NCI-H2107 (cell line): ENCODE measurements around the gene TSPO2.

ENCODE experiments used
- DNase-seq: peaks from one replicate; lab custom pipeline; 2025; lab: John Stamatoyannopoulos, UW

The TSPO2 gene

GRCh38 chr6:41051873-41052272 is 9.6 kb downstream of the TSPO2 start:
- no peak for DNase-seq

- no peak for DNase-seq
Measured at GRCh38 chr6:41053041-41053440, 10.8 kb downstream of the TSPO2 start, which contains the start of gene APOBEC2. TSS of gene APOBEC2 (plus strand) at chr6:41053202. CDS start at chr6:41053348, 146 bp downstream.

- DNase-seq = no peak
Measured at GRCh38 chr6:41054511-41054910, 12.2 kb downstream of the TSPO2 start.

- no peak for DNase-seq
Measured at GRCh38 chr6:41055149-41055548, 12.9 kb downstream of the TSPO2 start.

GRCh38 chr6:41056768-41057490 is 14.7 kb downstream of the TSPO2 start:
- no peak for DNase-seq

GRCh38 chr6:41058783-41059181 is 16.5 kb downstream of the TSPO2 start:
- no peak for DNase-seq

- DNase-seq = no peak
Measured at GRCh38 chr6:41059556-41059955, 17.3 kb downstream of the TSPO2 start.

- DNase-seq = no peak
Measured at GRCh38 chr6:41061196-41061726, 19.0 kb downstream of the TSPO2 start.

- DNase-seq = no peak
Measured at GRCh38 chr6:41062056-41062455, 19.8 kb downstream of the TSPO2 start.

- DNase-seq = no peak
Measured at GRCh38 chr6:41063884-41064285, 21.6 kb downstream of the TSPO2 start.

- DNase-seq = no peak
Measured at GRCh38 chr6:41064841-41065240, 22.6 kb downstream of the TSPO2 start.

GRCh38 chr6:41065550-41066026 is 23.3 kb downstream of the TSPO2 start:
- no peak for DNase-seq

- DNase-seq = peak; percentile 9
Measured at GRCh38 chr6:41066867-41067304, 24.6 kb downstream of the TSPO2 start.

- no peak for DNase-seq
Measured at GRCh38 chr6:41071501-41071922, 29.2 kb downstream of the TSPO2 start.

- peak; percentile 93 for DNase-seq
Measured at GRCh38 chr6:41071923-41072835, 29.9 kb downstream of the TSPO2 start, which contains the start of gene OARD1. TSS of gene OARD1 (minus strand) at chr6:41072356. CDS start at chr6:41071634, 722 bp downstream.

GRCh38 chr6:41072836-41073202 is 30.6 kb downstream of the TSPO2 start, which contains the start of gene NFYA:
TSS of gene NFYA (plus strand) at chr6:41072974. CDS start at chr6:41079090, 6,116 bp downstream.
- DNase-seq = no peak

GRCh38 chr6:41073203-41073967 is 31.1 kb downstream of the TSPO2 start:
- peak; percentile 5 for DNase-seq

GRCh38 chr6:41073968-41074691 is 31.9 kb downstream of the TSPO2 start:
- DNase-seq = no peak

- no peak for DNase-seq
Measured at GRCh38 chr6:41074692-41075436, 32.6 kb downstream of the TSPO2 start.
